GM12878 (cell line): ENCODE measurements around the gene PRSS56. TPM values are rescaled to one million over a fixed set of nuclear protein-coding genes. Genes with fewer than 3 reads are reported as not detected.

Experiments used
- ATAC-seq: fragments of 200-7000 bp; cut with Tn5 transposase; 3 replicates; pipeline ENCODE4 v1.9.1; 2020; ENCODE audit warnings: mild to moderate bottlenecking, moderate library complexity
- BruUV-seq: library from RNA; stranded (reverse); fragments of 400-500 nt; replicated peaks from 2 replicates; lab custom pipeline; 2021; lab: Mats Ljungman, UMichigan
- CTCF ChIA-PET: fragments of 300-600 bp; sonication (Branson Sonifier 250); formaldehyde crosslinking; extraction: SDS; loops from one replicate; lab custom pipeline; 2021; ENCODE audit warnings: inconsistent platforms; lab: Yijun Ruan, JAX
- POLR2A ChIA-PET: fragments of 350-600 bp; formaldehyde crosslinking; extraction: SDS; loops from one replicate; lab custom pipeline; 2021; ENCODE audit warnings: inconsistent platforms; lab: Charles Lee
- RAD21 ChIA-PET: fragments of 300-600 bp; sonication (Branson Sonifier 250); formaldehyde crosslinking; loops from one replicate; lab custom pipeline; 2023; ENCODE audit warnings: antibody characterized with exemption; ENCODE audit not compliant: unreplicated experiment; lab: Charles Lee
- SMC1A ChIA-PET: fragments of 300-600 bp; sonication (Branson Sonifier 250); formaldehyde crosslinking; loops from one replicate; lab custom pipeline; 2023; ENCODE audit not compliant: unreplicated experiment, uncharacterized antibody; lab: Charles Lee
- DNase-seq: peaks from one replicate; pipeline ENCODE4 v3.0.0-alpha.2; 2011; ENCODE audit warnings: low read depth, low spot score
- FAIRE-seq: peaks from 3 replicates; lab custom pipeline; 2011; peaks lifted over from hg19 to GRCh38; lab: Jason Lieb, UNC
- H2AFZ ChIP-seq: 2 replicates; pipeline ENCODE4 v1.6.0; 2011; ENCODE audit warnings: low read depth, low read length, control low read depth; ENCODE audit not compliant: control insufficient read depth
- H3K27ac ChIP-seq: 2 replicates; pipeline ENCODE4 v1.5.1; 2011; ENCODE audit warnings: control low read depth; ENCODE audit not compliant: control insufficient read depth, insufficient read depth
- H3K27me3 ChIP-seq, 2 experiments: replicated peaks in 1 of 2; 2 replicates each; pipeline versions ENCODE4 v1.6.0 to v1.6.1; 2011; ENCODE audit warnings: low read length in 1 of 2; ENCODE audit not compliant: control insufficient read depth in 2 of 2, insufficient read depth in 2 of 2
- H3K36me3 ChIP-seq, 2 experiments: 2 replicates each; pipeline ENCODE4 v1.5.1; 2011; ENCODE audit warnings: low read length in 1 of 2; ENCODE audit not compliant: control insufficient read depth in 2 of 2, insufficient read depth in 2 of 2
- H3K4me1 ChIP-seq: 2 replicates; pipeline ENCODE4 v1.6.1; 2011; ENCODE audit warnings: mild to moderate bottlenecking, low read length, moderate library complexity, mixed read lengths; ENCODE audit not compliant: control insufficient read depth, insufficient read depth
- H3K4me2 ChIP-seq: 2 replicates; pipeline ENCODE4 v1.6.0; 2011; ENCODE audit warnings: control low read depth; ENCODE audit not compliant: control insufficient read depth, insufficient read depth
- H3K4me3 ChIP-seq: fragments of 200-600 bp; sonication (generic); 2 replicates; pipeline ENCODE4 v1.5.1; 2016
- H3K79me2 ChIP-seq: 2 replicates; pipeline ENCODE4 v1.6.0; 2011; ENCODE audit warnings: low read length; ENCODE audit not compliant: control insufficient read depth, insufficient read depth
- H3K9ac ChIP-seq: 2 replicates; pipeline ENCODE4 v1.8.0; 2011; ENCODE audit warnings: low read length, control low read depth, mixed read lengths; ENCODE audit not compliant: control insufficient read depth, insufficient read depth
- H3K9me3 ChIP-seq: replicated peaks from 3 replicates; pipeline ENCODE4 v1.5.1; 2011; ENCODE audit warnings: mild to moderate bottlenecking, low read length; ENCODE audit not compliant: control insufficient read depth, insufficient read depth
- H4K20me1 ChIP-seq: 2 replicates; pipeline ENCODE4 v1.6.0; 2011; ENCODE audit not compliant: control insufficient read depth, insufficient read depth
- BCL11A ChIP-seq: IDR thresholded peaks from 2 replicates; pipeline ENCODE4 v1.6.1; 2011; ENCODE audit warnings: low read depth, low read length
- CBX3 ChIP-seq: fragments of 200-600 bp; sonication (generic); IDR thresholded peaks from 2 replicates; pipeline ENCODE4 v1.6.1; 2016; ENCODE audit warnings: low read depth, borderline replicate concordance
- MEF2B ChIP-seq: fragments of 450-650 bp; IDR thresholded peaks from 2 replicates; pipeline ENCODE4 v1.6.1; 2018; ENCODE audit warnings: mild to moderate bottlenecking, moderate library complexity; ENCODE audit not compliant: partially characterized antibody, poor library complexity, severe bottlenecking
- NR2C2 ChIP-seq: IDR thresholded peaks from 2 replicates; pipeline ENCODE4 v1.6.1; 2011; ENCODE audit warnings: borderline replicate concordance, low read depth; ENCODE audit not compliant: control insufficient read depth, insufficient read length
- RUNX3 ChIP-seq: IDR thresholded peaks from 2 replicates; pipeline ENCODE4 v1.6.1; 2012; ENCODE audit warnings: low read length, inconsistent platforms
- TARDBP ChIP-seq: IDR thresholded peaks from 2 replicates; pipeline ENCODE4 v1.6.1; 2016; ENCODE audit warnings: borderline replicate concordance
- ZBTB33 ChIP-seq: fragments of 450-650 bp; IDR thresholded peaks from 2 replicates; pipeline ENCODE4 v1.6.1; 2017; ENCODE audit warnings: mild to moderate bottlenecking
- WGBS: methylation state at CpG from one replicate; pipeline ENCODE4 v1.1.6; 2016; ENCODE audit warnings: low lambda C conversion rate; ENCODE audit not compliant: insufficient replicate concordance, insufficient coverage; ENCODE audit errors: missing lambda C conversion rate; 5-methylcytosine and 5-hydroxymethylcytosine counted together
- in situ Hi-C: fragments of 300-500 bp; cut with MboI; formaldehyde crosslinking; loops from 9 replicates; pipeline ENCODE4 v1.14.3; 2018; ENCODE audit warnings: mixed read lengths
- intact Hi-C: fragments of 100-400 bp; cut with micrococcal nuclease; formaldehyde crosslinking; loops from one replicate; pipeline ENCODE4 v1.14.2; 2022; ENCODE audit not compliant: unreplicated experiment
- polyA plus RNA-seq, 11 experiments: library from polyadenylated mRNA; depleted of rRNA in 4 of 11; unstranded in 6 of 11; stranded (reverse) in 5 of 11; fragments of >200 nt; fragmentation: Nextera tagmentation in 4 of 11; fragmentation: Illumina TruSeq in 1 of 11; extraction: Ambion mirVana in 4 of 11; extraction: Trizol in 1 of 11; gene quantifications; 1 replicate in 1 of 11; 2 replicates in 10 of 11; pipeline versions ENCODE4 v1.2.1 to v1.2.3, GENCODE V29; 2011 to 2016; ENCODE audit warnings: inconsistent platforms in 2 of 11, missing spikeins in 2 of 11, low read depth in 1 of 11
- total RNA-seq, 4 experiments: library from RNA; depleted of rRNA in 3 of 4; stranded (reverse); fragments of >200 nt in 3 of 4; fragmentation: Illumina TruSeq in 1 of 4; extraction: Trizol in 1 of 4; gene quantifications; 2 replicates each; pipeline versions ENCODE4 v1.2.1 to v1.2.3, GENCODE V29; 2013 to 2021

The PRSS56 gene
- total and polyA plus RNA-seq, 10 of the 15 experiments (the other 5 are each of a cell fraction or from before 2014, with no cell fraction given): not detected

- BruUV-seq: no TSS peak
Observed at GRCh38 chr2:232516551-232516950, 3.6 kb upstream of the PRSS56 start.

More at GRCh38 chr2:232516551-232516950, 3.6 kb upstream of the PRSS56 start:
- Histone ChIP-seq H3K9me3 (no peaks in the 10 kb centered on the region), H3K4me3 (no peak overlapping the region), H3K9ac (no peak overlapping the region), H3K4me1 (no peaks in the 10 kb centered on the region), H2AFZ (no peak overlapping the region), H4K20me1 (no peaks in the 10 kb centered on the region), H3K79me2 (no peaks in the 10 kb centered on the region), H3K27me3 (peaks cover 0 to 3% of the 10 kb centered on the region in 2 experiments; a peak in 3 of 4 replicates), H3K4me2 (no peak overlapping the region), H3K36me3 (no peaks in the 10 kb centered on the region), H3K27ac (no peak overlapping the region)
- RAD21 ChIA-PET: no interaction called here
- CTCF ChIA-PET: no interaction called here
- DNase-seq (no peak), FAIRE-seq (no peak), ATAC-seq (no peak)
- SMC1A ChIA-PET: interaction anchor here (0.5 kb wide), 1 partner anchor 485 kb away, joined by 3 read pairs; no protein-coding TSS in a partner anchor
- TF ChIP-seq RUNX3 (no peak), TARDBP (no peak), ZBTB33 (no peak), MEF2B (no peak), NR2C2 (no peak), CBX3 (no peak), BCL11A (no peak)
- intact Hi-C loops: loop anchor here (5.0 kb wide), 1 partner anchor 64 kb away; no protein-coding TSS in a partner anchor
- POLR2A ChIA-PET: no interaction called here
- in situ Hi-C loops: no loop called here
- 47% methylated on average over 3 of the region's 3 CpGs for WGBS
